ENCODE results near the gene IQGAP2.

- TF ChIP-seq, protein P1, sequence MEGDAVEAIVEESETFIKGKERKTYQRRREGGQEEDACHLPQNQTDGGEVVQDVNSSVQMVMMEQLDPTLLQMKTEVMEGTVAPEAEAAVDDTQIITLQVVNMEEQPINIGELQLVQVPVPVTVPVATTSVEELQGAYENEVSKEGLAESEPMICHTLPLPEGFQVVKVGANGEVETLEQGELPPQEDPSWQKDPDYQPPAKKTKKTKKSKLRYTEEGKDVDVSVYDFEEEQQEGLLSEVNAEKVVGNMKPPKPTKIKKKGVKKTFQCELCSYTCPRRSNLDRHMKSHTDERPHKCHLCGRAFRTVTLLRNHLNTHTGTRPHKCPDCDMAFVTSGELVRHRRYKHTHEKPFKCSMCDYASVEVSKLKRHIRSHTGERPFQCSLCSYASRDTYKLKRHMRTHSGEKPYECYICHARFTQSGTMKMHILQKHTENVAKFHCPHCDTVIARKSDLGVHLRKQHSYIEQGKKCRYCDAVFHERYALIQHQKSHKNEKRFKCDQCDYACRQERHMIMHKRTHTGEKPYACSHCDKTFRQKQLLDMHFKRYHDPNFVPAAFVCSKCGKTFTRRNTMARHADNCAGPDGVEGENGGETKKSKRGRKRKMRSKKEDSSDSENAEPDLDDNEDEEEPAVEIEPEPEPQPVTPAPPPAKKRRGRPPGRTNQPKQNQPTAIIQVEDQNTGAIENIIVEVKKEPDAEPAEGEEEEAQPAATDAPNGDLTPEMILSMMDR (IDR thresholded peaks at IDR 0.05; ENCODE audit: low read depth, low read length, poor library complexity, severe bottlenecking): no peak
- no peak for TF ChIP-seq EZH2phosphoT487 (IDR thresholded peaks at IDR 0.05; ENCODE audit: borderline replicate concordance, low read length)
Measured at GRCh38 chr5:76535577-76535976, 132.5 kb downstream of the IQGAP2 start.

Measured in DOHH2 (cell line).